PC-3 (cell line): Measurements from ENCODE around the gene MAP1LC3A. TPM values are rescaled to one million over a fixed set of nuclear protein-coding genes. Genes with fewer than 3 reads are reported as not detected.

Source experiments
- ATAC-seq: fragments of 200-7000 bp; cut with Tn5 transposase; 2 replicates; pipeline ENCODE4 v1.9.1; 2020; ENCODE audit warnings: mild to moderate bottlenecking, moderate library complexity
- BruUV-seq: library from RNA; stranded (reverse); fragments of 400-500 nt; replicated peaks from 2 replicates; lab custom pipeline; 2021; lab: Mats Ljungman, UMichigan
- CTCF ChIA-PET: fragments of 300-600 bp; sonication (Branson Sonifier 250); formaldehyde crosslinking; loops from one replicate; lab custom pipeline; 2022; ENCODE audit warnings: antibody characterized with exemption; lab: Charles Lee
- POLR2A ChIA-PET: fragments of 300-600 bp; sonication (Branson Sonifier 250); formaldehyde crosslinking; loops from one replicate; lab custom pipeline; 2022; ENCODE audit warnings: antibody characterized with exemption; ENCODE audit not compliant: unreplicated experiment; lab: Charles Lee
- DNase-seq: peaks from one replicate; pipeline ENCODE4 v3.0.0-alpha.2; 2015
- H2AFZ ChIP-seq: fragments of 300-600 bp; sonication (generic); 2 replicates; pipeline ENCODE4 v1.6.0; 2016; ENCODE audit warnings: antibody characterized with exemption, low read length
- H3F3A ChIP-seq: fragments of 300-600 bp; sonication (generic); one replicate; pipeline ENCODE4 v1.6.0; 2017; ENCODE audit warnings: antibody characterized with exemption, low read length, control low read depth, mild to moderate bottlenecking; ENCODE audit not compliant: unreplicated experiment
- H3K27ac ChIP-seq: fragments of 300-600 bp; sonication (generic); 2 replicates; pipeline ENCODE4 v1.5.1; 2016; ENCODE audit warnings: mild to moderate bottlenecking, low read length
- H3K27me3 ChIP-seq: fragments of 300-600 bp; sonication (generic); 2 replicates; pipeline ENCODE4 v1.6.1; 2016; ENCODE audit warnings: low read length, mixed read lengths
- H3K36me3 ChIP-seq: fragments of 300-600 bp; sonication (generic); 2 replicates; pipeline ENCODE4 v1.6.1; 2016; ENCODE audit warnings: low read depth, mixed run types, low read length, mixed read lengths
- H3K4me1 ChIP-seq: fragments of 300-600 bp; sonication (generic); 2 replicates; pipeline ENCODE4 v1.5.1; 2016; ENCODE audit warnings: low read length; ENCODE audit not compliant: insufficient read depth
- H3K4me2 ChIP-seq: fragments of 300-600 bp; sonication (generic); 2 replicates; pipeline ENCODE4 v1.6.0; 2016; ENCODE audit warnings: low read length
- H3K4me3 ChIP-seq: fragments of 300-600 bp; sonication (generic); 2 replicates; pipeline ENCODE4 v1.5.1; 2016; ENCODE audit warnings: mild to moderate bottlenecking, low read length, mixed read lengths
- H3K79me2 ChIP-seq: fragments of 300-600 bp; sonication (generic); 2 replicates; pipeline ENCODE4 v1.6.1; 2017; ENCODE audit warnings: low read length, mixed read lengths
- H3K9ac ChIP-seq: fragments of 300-600 bp; sonication (generic); 2 replicates; pipeline ENCODE4 v1.6.0; 2016; ENCODE audit warnings: mild to moderate bottlenecking, low read length
- H3K9me2 ChIP-seq: fragments of 300-600 bp; sonication (generic); replicated peaks from 2 replicates; pipeline ENCODE4 v1.6.1; 2016; ENCODE audit warnings: mixed run types, low read length, mixed read lengths
- H3K9me3 ChIP-seq: fragments of 300-600 bp; sonication (generic); 2 replicates; pipeline ENCODE4 v1.6.1; 2016; ENCODE audit warnings: low read length, mixed read lengths
- H4K20me1 ChIP-seq: fragments of 300-600 bp; sonication (generic); 2 replicates; pipeline ENCODE4 v1.6.1; 2016; ENCODE audit warnings: low read length, mixed read lengths
- CTCF ChIP-seq: fragments of 300-600 bp; sonication (generic); conservative IDR thresholded peaks from 2 replicates; pipeline ENCODE4 v1.5.1; 2017; ENCODE audit warnings: antibody characterized with exemption, low read depth, mild to moderate bottlenecking, low read length
- EZH2 ChIP-seq: fragments of 300-600 bp; sonication (generic); IDR thresholded peaks from one replicate; pipeline ENCODE4 v1.6.1; 2017; ENCODE audit warnings: antibody characterized with exemption, mild to moderate bottlenecking, low read length; ENCODE audit not compliant: unreplicated experiment
- EZH2phosphoT487 ChIP-seq: fragments of 300-600 bp; sonication (generic); IDR thresholded peaks from 2 replicates; pipeline ENCODE4 v1.6.1; 2018; ENCODE audit warnings: mild to moderate bottlenecking, antibody characterized with exemption, low read length, borderline replicate concordance
- intact Hi-C: fragments of 100-400 bp; cut with micrococcal nuclease; formaldehyde crosslinking; loops from 2 replicates; pipeline ENCODE4 v1.9.0; 2023
- total RNA-seq: library from RNA; depleted of rRNA; stranded (reverse); fragments of >200 nt; gene quantifications from 2 replicates; pipeline ENCODE4 v1.2.3, GENCODE V29; 2014

Gene MAP1LC3A
- total RNA-seq, 1 experiment from 2014 or later = 0.22 TPM

- CTCF ChIA-PET = no interaction called here
- Histone ChIP-seq H3K79me2 (no peaks in the 10 kb centered on the region), H3K9me3 (no peaks in the 10 kb centered on the region), H3K36me3 (peaks cover 13% of the 10 kb centered on the region), H3K4me1 (no peaks in the 10 kb centered on the region), H3K27me3 (no peaks in the 10 kb centered on the region), H3K4me3 (no peak overlapping the region), H4K20me1 (no peaks in the 10 kb centered on the region), H3K27ac (no peak overlapping the region), H2AFZ (no peak overlapping the region), H3K9ac (no peak overlapping the region), H3F3A (no peaks in the 10 kb centered on the region), H3K9me2 (no peaks in the 10 kb centered on the region), H3K4me2 (no peak overlapping the region)
- intact Hi-C loops = no loop called here
- POLR2A ChIA-PET = no interaction called here
- TF ChIP-seq EZH2 = no peak
- TF ChIP-seq CTCF = no peak
- TF ChIP-seq EZH2phosphoT487 = no peak
- ATAC-seq (no peak), DNase-seq (no peak)
- no TSS peak for BruUV-seq
Observed at GRCh38 chr20:34542439-34542838, 16.1 kb upstream of the MAP1LC3A start.

- TF ChIP-seq EZH2phosphoT487 (no peak), CTCF (no peak), EZH2 (no peak)
- no peak overlapping the region for H2AFZ ChIP-seq
- POLR2A ChIA-PET = no interaction called here
- CTCF ChIA-PET = no interaction called here
- no peaks in the 10 kb centered on the region for H3K4me1 ChIP-seq
- H3K27ac ChIP-seq = no peak overlapping the region
- no peak overlapping the region for H3K4me2 ChIP-seq
- intact Hi-C loops = no loop called here
- no peak overlapping the region for H3K9ac ChIP-seq
- no peaks in the 10 kb centered on the region for H4K20me1 ChIP-seq
- ATAC-seq (no peak), DNase-seq (no peak)
- no TSS peak for BruUV-seq
- H3K79me2 ChIP-seq = no peaks in the 10 kb centered on the region
- H3K9me2 ChIP-seq = no peaks in the 10 kb centered on the region
- no peak overlapping the region for H3K4me3 ChIP-seq
- no peaks in the 10 kb centered on the region for H3K9me3 ChIP-seq
- H3K36me3 ChIP-seq = peaks cover 12% of the 10 kb centered on the region
- no peaks in the 10 kb centered on the region for H3F3A ChIP-seq
- H3K27me3 ChIP-seq = no peaks in the 10 kb centered on the region
Observed at GRCh38 chr20:34543463-34544056, 15.0 kb upstream of the MAP1LC3A start.

GRCh38 chr20:34544109-34544796 lies 14.3 kb upstream of the MAP1LC3A start:
- POLR2A ChIA-PET = interaction anchor here (0.6 kb wide), 1 partner anchor 472 kb away, joined by 3 read pairs; no protein-coding TSS in a partner anchor

More at GRCh38 chr20:34544109-34544796, 14.3 kb upstream of the MAP1LC3A start:
- Histone ChIP-seq H3K4me1 (no peaks in the 10 kb centered on the region), H3F3A (no peaks in the 10 kb centered on the region), H3K27ac (no peak overlapping the region), H3K9me3 (no peaks in the 10 kb centered on the region), H3K9me2 (no peaks in the 10 kb centered on the region), H3K36me3 (peaks cover 9% of the 10 kb centered on the region; the same call in 1 of the 2 replicates), H4K20me1 (no peaks in the 10 kb centered on the region), H2AFZ (no peak overlapping the region), H3K27me3 (no peaks in the 10 kb centered on the region), H3K79me2 (no peaks in the 10 kb centered on the region), H3K4me3 (no peak overlapping the region), H3K9ac (no peak overlapping the region), H3K4me2 (no peak overlapping the region)
- ATAC-seq (no peak), DNase-seq (no peak)
- BruUV-seq = TSS peak; percentile 22
- no peak for TF ChIP-seq CTCF
- no peak for TF ChIP-seq EZH2
- no peak for TF ChIP-seq EZH2phosphoT487
- CTCF ChIA-PET = no interaction called here
- intact Hi-C loops = no loop called here
